ENCODE measurements around the gene ZNF710. TPM values are rescaled to one million over a fixed set of nuclear protein-coding genes. Genes with fewer than 3 reads are reported as not detected.

Gene ZNF710
- total and polyA plus RNA-seq, 2 of the 13 experiments (the other 11 are each of a cell fraction or from before 2014, with no cell fraction given) = 4.7 to 20.6 TPM

DNA sequence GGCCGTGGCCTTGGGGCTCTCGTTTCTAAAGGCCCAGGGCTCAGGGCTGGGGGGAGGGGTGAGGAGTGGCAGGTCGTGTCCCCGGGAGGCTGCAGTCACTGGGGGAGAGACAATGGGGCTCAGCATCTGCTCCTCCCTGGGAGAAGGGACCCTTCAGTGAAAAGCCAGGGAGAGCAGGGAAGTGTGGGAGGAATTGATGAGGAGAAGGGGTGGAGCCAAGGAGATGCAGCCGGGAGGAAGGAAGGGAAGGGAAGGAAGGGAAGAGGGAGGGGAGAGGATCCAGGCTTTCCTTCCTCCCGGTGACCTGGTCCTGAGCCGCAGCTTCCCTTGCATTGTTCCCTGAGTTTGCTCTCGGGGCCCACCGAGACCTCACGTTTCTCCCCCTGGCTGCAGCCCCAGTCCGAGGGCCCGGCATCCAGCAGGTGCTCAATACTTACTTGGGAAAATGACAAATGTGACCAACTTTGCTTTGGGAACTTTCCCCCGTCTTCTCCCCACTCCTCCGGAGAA lies 1.4 kb upstream of the ZNF710 start (continued):
- TF ChIP-seq RARG (CRISPR knock-in tag; IDR thresholded peaks at IDR 0.05; ENCODE audit: low read depth) = no peak

DNA sequence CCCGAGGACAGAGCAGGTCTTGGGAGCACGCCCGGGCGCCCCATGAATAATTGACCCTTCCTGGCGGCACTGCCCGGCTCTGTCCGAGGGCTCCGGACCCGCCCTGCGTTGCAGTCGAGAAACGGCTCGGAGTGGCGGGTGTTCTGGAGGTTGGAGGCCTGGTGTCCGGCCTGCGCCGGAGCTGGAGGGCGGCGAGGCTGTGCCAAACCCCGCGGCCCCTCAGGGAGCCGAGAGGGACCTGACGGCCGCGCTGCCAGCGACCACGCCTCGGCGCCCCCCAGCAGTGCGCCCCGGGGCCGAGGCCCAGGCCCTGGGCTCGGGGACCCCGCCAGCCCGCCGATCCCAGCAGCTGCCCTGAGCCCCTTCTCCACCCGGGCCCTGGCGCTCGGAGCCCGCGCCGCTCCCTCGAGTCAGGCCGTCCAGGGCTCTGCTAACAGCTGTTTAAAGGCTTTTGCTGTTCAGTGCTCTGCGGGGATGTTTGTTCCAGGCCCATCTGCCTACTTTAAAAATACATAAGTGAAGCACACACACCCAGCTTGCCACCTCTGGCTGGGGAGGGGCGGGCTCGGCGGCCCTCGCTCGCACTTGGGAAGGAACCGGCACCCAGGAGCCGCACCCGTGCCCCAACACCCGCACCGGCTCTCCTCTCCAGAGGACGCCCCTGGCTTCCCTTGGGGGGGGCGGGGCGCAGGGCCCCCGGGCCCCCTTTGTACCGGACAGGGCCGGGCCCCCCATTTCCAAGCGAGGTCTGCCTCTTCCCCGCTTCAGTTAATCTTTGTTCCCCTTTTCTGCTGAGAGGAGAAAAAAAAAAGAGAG lies 730 bp upstream of the ZNF710 start:
- no peak for DNase-seq (ENCODE audit: low spot score)
- no peak for FAIRE-seq
- H3K4me1 ChIP-seq (ENCODE audit: insufficient read depth, low read length) = peaks cover 63% of the 10 kb centered on the region
- CTCF ChIA-PET (ENCODE audit: low intra/inter-chr PET ratio, low total read pairs) = no interaction called here
- no peaks in the 10 kb centered on the region for H3K36me3 ChIP-seq (replicated peaks in 1 of 2; ENCODE audit: control insufficient read depth in 1 of 2, insufficient read depth in 2 of 2, low read length in 2 of 2)
- H3K27me3 ChIP-seq (ENCODE audit: control insufficient read depth in 1 of 2, insufficient read depth in 2 of 2, low read length in 2 of 2) = no peaks in the 10 kb centered on the region; a peak in 1 of 5 replicates
- 30% methylated on average over 24 of the region's 63 CpGs for whole genome bisulfite sequencing (ENCODE audit: low lambda C conversion rate)
- intact Hi-C loops (cut with micrococcal nuclease; ENCODE audit: unreplicated experiment) = loop anchor here (5.0 kb wide), 1 partner anchor 37 kb away; no protein-coding TSS in a partner anchor
- POLR2A ChIA-PET = interaction anchor here (1.3 to 3.3 kb wide), 3 partner anchors 34 to 54 kb away, joined by 4 to 10 read pairs (median 7); no protein-coding TSS in a partner anchor
- peak overlapping the region; percentile 73 to 78 (median 74) for H3K4me3 ChIP-seq (replicated peaks in 1 of 3; ENCODE audit: insufficient read depth in 1 of 3, low read depth in 2 of 3, low read length in 3 of 3)
- H2AFZ ChIP-seq (ENCODE audit: low read length) = no peak overlapping the region
- BruUV-seq (replicated peaks) = TSS peak; percentile 57
- peaks cover 32% of the 10 kb centered on the region for H3K79me2 ChIP-seq (ENCODE audit: insufficient read depth, low read length)
- peak; percentile 3 for ATAC-seq
- peak overlapping the region; percentile 87 for H3K4me2 ChIP-seq (ENCODE audit: low read depth, low read length)
- H3K9me3 ChIP-seq (ENCODE audit: low read length) = no peaks in the 10 kb centered on the region
- peak overlapping the region; percentile 83 for H3K9ac ChIP-seq (ENCODE audit: insufficient read depth, low read depth, low read length)
- peak overlapping the region; percentile 69 for H3K27ac ChIP-seq (ENCODE audit: extremely low read length, insufficient read depth, low read length)
- H4K20me1 ChIP-seq (ENCODE audit: insufficient read depth, low read length) = no peaks in the 10 kb centered on the region
- in situ Hi-C loops (cut with HindIII; ENCODE audit: extremely low pct_ligation_motif_present, low pct_unique_long_range_greater_than_20kb) = loop anchor here (5.0 kb wide), 1 partner anchor 52 kb away; no protein-coding TSS in a partner anchor
- peak; percentile 18; the same call in 1 of the 2 replicates for TF ChIP-seq SAP130 (CRISPR knock-in tag; IDR thresholded peaks at IDR 0.05; ENCODE audit: low read depth)
- TF ChIP-seq KDM5B (CRISPR knock-in tag; IDR thresholded peaks at IDR 0.05; ENCODE audit: borderline replicate concordance) = 0 out of 2 replicates have a peak, but pooled peaks have one; percentile 31
- TF ChIP-seq ZNF792 (CRISPR knock-in tag; IDR thresholded peaks at IDR 0.05) = no peak
- TF ChIP-seq, protein P1, sequence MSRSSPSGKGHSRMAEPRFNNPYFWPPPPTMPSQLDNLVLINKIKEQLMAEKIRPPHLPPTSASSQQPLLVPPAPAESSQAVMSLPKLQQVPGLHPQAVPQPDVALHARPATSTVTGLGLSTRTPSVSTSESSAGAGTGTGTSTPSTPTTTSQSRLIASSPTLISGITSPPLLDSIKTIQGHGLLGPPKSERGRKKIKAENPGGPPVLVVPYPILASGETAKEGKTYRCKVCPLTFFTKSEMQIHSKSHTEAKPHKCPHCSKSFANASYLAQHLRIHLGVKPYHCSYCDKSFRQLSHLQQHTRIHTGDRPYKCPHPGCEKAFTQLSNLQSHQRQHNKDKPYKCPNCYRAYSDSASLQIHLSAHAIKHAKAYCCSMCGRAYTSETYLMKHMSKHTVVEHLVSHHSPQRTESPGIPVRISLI (CRISPR knock-in tag; IDR thresholded peaks at IDR 0.05; ENCODE audit: borderline replicate concordance) = no peak
- TF ChIP-seq ZBTB7B (CRISPR knock-in tag; IDR thresholded peaks at IDR 0.05) = peak; percentile 16; the same call in 1 of the 2 replicates
- no peak for TF ChIP-seq ZSCAN29 (CRISPR knock-in tag; conservative IDR thresholded peaks at IDR 0.05)
- peak; percentile 78 for TF ChIP-seq RBM39 (IDR thresholded peaks at IDR 0.05; ENCODE audit: low read depth, low read length, poor library complexity, severe bottlenecking)
- TF ChIP-seq, protein P2, sequence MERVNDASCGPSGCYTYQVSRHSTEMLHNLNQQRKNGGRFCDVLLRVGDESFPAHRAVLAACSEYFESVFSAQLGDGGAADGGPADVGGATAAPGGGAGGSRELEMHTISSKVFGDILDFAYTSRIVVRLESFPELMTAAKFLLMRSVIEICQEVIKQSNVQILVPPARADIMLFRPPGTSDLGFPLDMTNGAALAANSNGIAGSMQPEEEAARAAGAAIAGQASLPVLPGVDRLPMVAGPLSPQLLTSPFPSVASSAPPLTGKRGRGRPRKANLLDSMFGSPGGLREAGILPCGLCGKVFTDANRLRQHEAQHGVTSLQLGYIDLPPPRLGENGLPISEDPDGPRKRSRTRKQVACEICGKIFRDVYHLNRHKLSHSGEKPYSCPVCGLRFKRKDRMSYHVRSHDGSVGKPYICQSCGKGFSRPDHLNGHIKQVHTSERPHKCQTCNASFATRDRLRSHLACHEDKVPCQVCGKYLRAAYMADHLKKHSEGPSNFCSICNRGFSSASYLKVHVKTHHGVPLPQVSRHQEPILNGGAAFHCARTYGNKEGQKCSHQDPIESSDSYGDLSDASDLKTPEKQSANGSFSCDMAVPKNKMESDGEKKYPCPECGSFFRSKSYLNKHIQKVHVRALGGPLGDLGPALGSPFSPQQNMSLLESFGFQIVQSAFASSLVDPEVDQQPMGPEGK (CRISPR knock-in tag; IDR thresholded peaks at IDR 0.05) = peak; percentile 80
- TF ChIP-seq, protein P3, sequence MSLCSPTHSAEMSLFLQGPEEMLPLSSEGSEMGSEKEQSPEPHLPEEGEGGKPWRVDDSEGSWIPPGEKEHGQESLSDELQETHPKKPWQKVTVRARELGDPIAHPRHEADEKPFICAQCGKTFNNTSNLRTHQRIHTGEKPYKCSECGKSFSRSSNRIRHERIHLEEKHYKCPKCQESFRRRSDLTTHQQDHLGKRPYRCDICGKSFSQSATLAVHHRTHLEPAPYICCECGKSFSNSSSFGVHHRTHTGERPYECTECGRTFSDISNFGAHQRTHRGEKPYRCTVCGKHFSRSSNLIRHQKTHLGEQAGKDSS (CRISPR knock-in tag; IDR thresholded peaks at IDR 0.05; ENCODE audit: borderline replicate concordance, low read depth) = 0 out of 2 replicates have a peak, but pooled peaks have one; percentile 10
- no peak for TF ChIP-seq ZNF747 (CRISPR knock-in tag; IDR thresholded peaks at IDR 0.05; ENCODE audit: borderline replicate concordance)
- TF ChIP-seq, protein P4, sequence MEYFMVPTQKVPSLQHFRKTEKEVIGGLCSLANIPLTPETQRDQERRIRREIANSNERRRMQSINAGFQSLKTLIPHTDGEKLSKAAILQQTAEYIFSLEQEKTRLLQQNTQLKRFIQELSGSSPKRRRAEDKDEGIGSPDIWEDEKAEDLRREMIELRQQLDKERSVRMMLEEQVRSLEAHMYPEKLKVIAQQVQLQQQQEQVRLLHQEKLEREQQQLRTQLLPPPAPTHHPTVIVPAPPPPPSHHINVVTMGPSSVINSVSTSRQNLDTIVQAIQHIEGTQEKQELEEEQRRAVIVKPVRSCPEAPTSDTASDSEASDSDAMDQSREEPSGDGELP (IDR thresholded peaks at IDR 0.05; ENCODE audit: borderline replicate concordance, low read depth) = peak; percentile 24; the same call in 1 of the 2 replicates
- peak; percentile 86 for TF ChIP-seq AGO2 (optimal IDR thresholded peaks at IDR 0.05; ENCODE audit: low read depth, low read length)
- TF ChIP-seq PHB2 (IDR thresholded peaks at IDR 0.05; ENCODE audit: partially characterized antibody) = no peak
- no peak for TF ChIP-seq ZNF567 (CRISPR knock-in tag; IDR thresholded peaks at IDR 0.05; ENCODE audit: borderline replicate concordance)

All from HepG2 (cell line).